GM21717 (cell line): ENCODE data around the gene ASCC1.

Experiments
- ATAC-seq: cut with Tn5 transposase; IDR thresholded peaks from one replicate; pipeline ENCODE4 v1.9.1; 2021; ENCODE audit warnings: mild to moderate bottlenecking, moderate library complexity; ENCODE audit not compliant: unreplicated experiment

ASCC1 gene

GRCh38 chr10:72086466-72087391, 129.3 kb downstream of the ASCC1 start:
- ATAC-seq: no peak

GRCh38 chr10:72085864-72086465, 130.1 kb downstream of the ASCC1 start:
- ATAC-seq: no peak

- no peak for ATAC-seq
These were observed 130.9 kb downstream of the ASCC1 start for GRCh38 chr10:72085166-72085565.

GRCh38 chr10:72083790-72084459, 132.2 kb downstream of the ASCC1 start:
- ATAC-seq: no peak

- no peak for ATAC-seq
These were observed 133.0 kb downstream of the ASCC1 start for GRCh38 chr10:72082856-72083789.

- no peak for ATAC-seq
These were observed 134.1 kb downstream of the ASCC1 start for GRCh38 chr10:72081772-72082590.

GRCh38 chr10:72081210-72081609, 134.9 kb downstream of the ASCC1 start:
- no peak for ATAC-seq

GRCh38 chr10:72080042-72080975, 135.8 kb downstream of the ASCC1 start:
- ATAC-seq: no peak

- ATAC-seq: no peak
These were observed 136.7 kb downstream of the ASCC1 start for GRCh38 chr10:72079356-72079755.

- no peak for ATAC-seq
These were observed 138.6 kb downstream of the ASCC1 start for GRCh38 chr10:72077275-72077990.

- ATAC-seq: no peak
These were observed 139.3 kb downstream of the ASCC1 start for GRCh38 chr10:72076756-72077155.

GRCh38 chr10:72075376-72076115, 140.5 kb downstream of the ASCC1 start:
- no peak for ATAC-seq

- no peak for ATAC-seq
These were observed 141.3 kb downstream of the ASCC1 start for GRCh38 chr10:72074574-72075375.

GRCh38 chr10:72073708-72074573, 142.1 kb downstream of the ASCC1 start:
- ATAC-seq: no peak

GRCh38 chr10:72072639-72073038, 143.4 kb downstream of the ASCC1 start:
- ATAC-seq: no peak

- ATAC-seq: no peak
These were observed 144.0 kb downstream of the ASCC1 start for GRCh38 chr10:72072046-72072445.
